Spleen (tissue), 11 donors: ENCODE data around the gene SLC6A18. TPM values are rescaled to one million over a fixed set of nuclear protein-coding genes. Genes with fewer than 3 reads are reported as not detected.

Experiments used
- DNase-seq: peaks from one replicate; pipeline ENCODE4 v3.0.0-alpha.2; 2020
- H3K27ac ChIP-seq, 8 donors: fragments of 200-600 bp; sonication (generic) in 7 of 8; 1 replicate in 4 of 8; 2 replicates in 4 of 8; pipeline versions ENCODE4 v1.5.0 to v1.8.0; 2016 to 2021; ENCODE audit warnings: inconsistent platforms in 4 of 8, mild to moderate bottlenecking in 4 of 8, moderate library complexity in 1 of 8
- H3K27me3 ChIP-seq, 7 donors: fragments of 200-600 bp; sonication (generic) in 6 of 7; replicated peaks in 1 of 7; 1 replicate in 4 of 7; 2 replicates in 3 of 7; pipeline versions ENCODE4 v1.5.0 to v1.8.0; 2016 to 2021; ENCODE audit warnings: inconsistent platforms in 3 of 7, mild to moderate bottlenecking in 1 of 7
- H3K36me3 ChIP-seq, 6 donors: fragments of 200-600 bp; sonication (generic) in 5 of 6; 1 replicate in 4 of 6; 2 replicates in 2 of 6; pipeline versions ENCODE4 v1.5.0 to v1.8.0; 2016 to 2021; ENCODE audit warnings: inconsistent platforms in 2 of 6
- H3K4me1 ChIP-seq, 6 donors: fragments of 200-600 bp; sonication (generic) in 5 of 6; 1 replicate in 3 of 6; 2 replicates in 3 of 6; pipeline versions ENCODE4 v1.5.0 to v1.8.0; 2016 to 2021; ENCODE audit warnings: inconsistent platforms in 3 of 6
- H3K4me3 ChIP-seq, 8 donors: fragments of 200-600 bp; sonication (generic) in 7 of 8; 1 replicate in 4 of 8; 2 replicates in 4 of 8; pipeline versions ENCODE4 v1.5.0 to v1.8.0; 2016 to 2021; ENCODE audit warnings: inconsistent platforms in 4 of 8, mild to moderate bottlenecking in 4 of 8, moderate library complexity in 2 of 8
- H3K9me3 ChIP-seq, 8 donors: fragments of 200-600 bp; sonication (generic) in 7 of 8; 1 replicate in 4 of 8; 2 replicates in 4 of 8; pipeline versions ENCODE4 v1.5.0 to v1.8.0; 2016 to 2021; ENCODE audit warnings: inconsistent platforms in 4 of 8
- CTCF ChIP-seq, 11 experiments: fragments of 200-600 bp in 7 of 11; fragments of 450-650 bp in 4 of 11; sonication (generic) in 4 of 11; IDR thresholded peaks in 8 of 11; conservative IDR thresholded peaks in 3 of 11; 1 replicate in 7 of 11; 2 replicates in 4 of 11; pipeline versions ENCODE4 v1.4.0 to v1.8.0; 2016 to 2021; ENCODE audit warnings: antibody characterized with exemption in 11 of 11, inconsistent platforms in 4 of 11, mild to moderate bottlenecking in 1 of 11
- POLR2A ChIP-seq, 3 donors: fragments of 450-650 bp; IDR thresholded peaks; one replicate each; pipeline ENCODE4 v1.5.1; 2017; ENCODE audit warnings: antibody characterized with exemption in 3 of 3, mild to moderate bottlenecking in 1 of 3
- POLR2AphosphoS5 ChIP-seq, 3 donors: sonication (generic); formaldehyde crosslinking; IDR thresholded peaks; one replicate each; pipeline ENCODE4 v1.5.1; 2017; ENCODE audit warnings: antibody characterized with exemption in 3 of 3
- WGBS, 5 donors: extraction: QIAGEN DNeasy Blood & Tissue Kit in 3 of 5; methylation state at CpG; one replicate each; pipeline versions ENCODE4 v1.1.5 to v1.1.7; 2013 to 2018; 5-methylcytosine and 5-hydroxymethylcytosine counted together
- intact Hi-C: fragments of 100-400 bp; cut with DNase I; formaldehyde crosslinking; loops from one replicate; pipeline ENCODE4 v1.15.0; 2023; ENCODE audit warnings: low total_unique reads
- polyA plus RNA-seq, 3 donors: library from polyadenylated mRNA; stranded (reverse); fragments of 200-250 nt; gene quantifications; one replicate each; pipeline ENCODE4 v1.2.1, GENCODE V29; 2013
- total RNA-seq, 7 donors: library from RNA; depleted of rRNA in 3 of 7; stranded (reverse); fragments of >200 nt in 3 of 7; fragmentation: NEBNext Ultra II Directional in 4 of 7; extraction: Animal tissue kit (Norgen Biotek cat#: 25700) in 4 of 7; gene quantifications; one replicate each; pipeline versions ENCODE4 v1.1.0 to v1.2.1, GENCODE V29; 2016 to 2021
- donor health status: healthy with polysubstance abuse.
- donor health status: DM: no; HTN: no; CAD: no; lungs with moderate emphysema.
- donor health status: DM: no; HTN: no; CAD: no.
- donor health status: Bipolar disorder and iron deficiency.
- donor health status: healthy.
- donor health status: DM: no; HTN: no; CAD: no.
- donor health status: DM: yes; HTN: yes; CAD: no.

SLC6A18 gene
- total and polyA plus RNA-seq, 10 donors = not detected

GRCh38 chr5:1239505-1240251 is 14.5 kb downstream of the SLC6A18 start:
- H3K27me3 ChIP-seq = peaks cover 0 to 26% (median 5%) of the 10 kb centered on the region in 7 donors

GRCh38 chr5:1240496-1241260 is 15.5 kb downstream of the SLC6A18 start:
- H3K4me3 ChIP-seq = no peak overlapping the region
- H3K36me3 ChIP-seq = no peaks in the 10 kb centered on the region
- intact Hi-C loops = no loop called here
- no peaks in the 10 kb centered on the region for H3K4me1 ChIP-seq
- no peak for DNase-seq
- peaks cover 0 to 14% (median 12%) of the 10 kb centered on the region in 8 donors for H3K9me3 ChIP-seq
- H3K27me3 ChIP-seq = peaks cover 0 to 35% (median 15%) of the 10 kb centered on the region in 7 donors
- H3K27ac ChIP-seq = no peak overlapping the region
- 85 to 91% (median 86%) methylated on average over 26 to 29 of the region's 29 CpGs for WGBS, 5 donors
- no peak for TF ChIP-seq CTCF (IDR thresholded peaks at IDR 0.05 in 8 of 11, conservative IDR thresholded peaks at IDR 0.05 in 3 of 11)
- TF ChIP-seq POLR2AphosphoS5 (IDR thresholded peaks at IDR 0.05) = no peak
- TF ChIP-seq POLR2A (IDR thresholded peaks at IDR 0.05) = no peak

More at GRCh38 chr5:1239505-1240251, 14.5 kb downstream of the SLC6A18 start:
- no peak for DNase-seq
- Histone ChIP-seq H3K4me3 (no peak overlapping the region), H3K9me3 (peaks cover 0 to 24% (median 22%) of the 10 kb centered on the region in 8 donors), H3K27ac (no peak overlapping the region), H3K36me3 (no peaks in the 10 kb centered on the region), H3K4me1 (no peaks in the 10 kb centered on the region)
- TF ChIP-seq CTCF (IDR thresholded peaks at IDR 0.05 in 8 of 11, conservative IDR thresholded peaks at IDR 0.05 in 3 of 11) (no peak), POLR2A (IDR thresholded peaks at IDR 0.05) (no peak), POLR2AphosphoS5 (IDR thresholded peaks at IDR 0.05) (no peak)
- whole genome bisulfite sequencing, 5 donors = 58 to 68% (median 65%) methylated on average over 16 to 22 of the region's 22 CpGs
- intact Hi-C loops = no loop called here

- DNase-seq = no peak
- WGBS, 5 donors = 79 to 83% (median 80%) methylated on average over 22 of the region's 22 CpGs
- Histone ChIP-seq H3K36me3 (no peaks in the 10 kb centered on the region), H3K4me3 (no peak overlapping the region), H3K27ac (no peak overlapping the region), H3K27me3 (peaks cover 0 to 44% (median 24%) of the 10 kb centered on the region in 7 donors), H3K4me1 (peaks cover 0 to 2% (median 0%) of the 10 kb centered on the region in 6 donors), H3K9me3 (peaks cover 0 to 5% (median 3%) of the 10 kb centered on the region in 8 donors)
- intact Hi-C loops = no loop called here
- TF ChIP-seq CTCF (IDR thresholded peaks at IDR 0.05 in 8 of 11, conservative IDR thresholded peaks at IDR 0.05 in 3 of 11) (no peak), POLR2AphosphoS5 (IDR thresholded peaks at IDR 0.05) (no peak), POLR2A (IDR thresholded peaks at IDR 0.05) (no peak)
These were observed 16.4 kb downstream of the SLC6A18 start for GRCh38 chr5:1241509-1242080.
